IPS-20b (cell line): ENCODE results near the gene ARMC7.

ENCODE experiments used
- H3K27ac ChIP-seq: one replicate; pipeline ENCODE4 v1.5.1; 2013; ENCODE audit warnings: low read length
- H3K27me3 ChIP-seq: 2 replicates; pipeline ENCODE4 v1.6.1; 2013; ENCODE audit warnings: mild to moderate bottlenecking, low read length, inconsistent platforms; ENCODE audit not compliant: insufficient read depth
- H3K36me3 ChIP-seq: 2 replicates; pipeline ENCODE4 v1.6.1; 2013; ENCODE audit warnings: low read depth, mild to moderate bottlenecking, inconsistent platforms, low read length, moderate library complexity; ENCODE audit not compliant: insufficient read depth
- H3K4me1 ChIP-seq: 2 replicates; pipeline ENCODE4 v1.6.1; 2013; ENCODE audit warnings: mild to moderate bottlenecking, control low read depth, inconsistent platforms, low read length, moderate library complexity; ENCODE audit not compliant: insufficient read depth
- H3K4me3 ChIP-seq: 2 replicates; pipeline ENCODE4 v1.5.1; 2013; ENCODE audit warnings: mild to moderate bottlenecking, low read length, inconsistent platforms
- H3K9ac ChIP-seq: 2 replicates; pipeline ENCODE4 v1.6.1; 2013; ENCODE audit warnings: low read depth, mild to moderate bottlenecking, inconsistent platforms, low read length, moderate library complexity
- H3K9me3 ChIP-seq: 2 replicates; pipeline ENCODE4 v1.6.1; 2013; ENCODE audit warnings: mild to moderate bottlenecking, low read depth, low read length, inconsistent platforms; ENCODE audit not compliant: insufficient read depth

ARMC7 gene

GRCh38 chr17:75173526-75173925 is 63.8 kb downstream of the ARMC7 start:
- Histone ChIP-seq H3K27ac (no peak overlapping the region), H3K27me3 (no peaks in the 10 kb centered on the region), H3K9ac (no peak overlapping the region), H3K4me3 (no peak overlapping the region), H3K9me3 (no peaks in the 10 kb centered on the region), H3K36me3 (peaks cover 98% of the 10 kb centered on the region), H3K4me1 (no peaks in the 10 kb centered on the region)

GRCh38 chr17:75174996-75175395 is 65.2 kb downstream of the ARMC7 start:
- H3K27me3 ChIP-seq: no peaks in the 10 kb centered on the region
- H3K36me3 ChIP-seq: peaks cover 99% of the 10 kb centered on the region
- H3K4me3 ChIP-seq: no peak overlapping the region
- H3K9ac ChIP-seq: no peak overlapping the region
- H3K9me3 ChIP-seq: no peaks in the 10 kb centered on the region
- no peaks in the 10 kb centered on the region for H3K4me1 ChIP-seq
- H3K27ac ChIP-seq: no peak overlapping the region

DNA sequence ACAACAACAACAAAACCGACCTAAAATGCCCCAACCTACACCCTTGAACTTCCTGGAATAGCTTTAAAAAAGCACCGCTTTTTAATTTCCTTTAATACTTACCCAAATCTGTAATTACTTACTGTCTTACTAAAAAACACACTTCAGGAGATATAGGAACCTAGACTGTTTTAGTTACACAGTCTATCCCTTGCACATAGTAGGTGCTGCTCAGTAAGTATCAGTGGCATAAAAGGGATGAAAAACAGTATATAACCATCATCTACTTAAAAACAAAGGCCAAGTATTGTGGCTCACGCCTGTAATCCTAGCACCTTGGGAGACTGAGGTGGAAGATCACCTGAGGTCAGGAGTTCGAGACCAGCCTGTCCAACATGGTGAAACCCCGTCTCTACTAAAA is 66.9 kb downstream of the ARMC7 start:
- H3K27me3 ChIP-seq: no peaks in the 10 kb centered on the region
- H3K9me3 ChIP-seq: no peaks in the 10 kb centered on the region
- H3K4me1 ChIP-seq: no peaks in the 10 kb centered on the region
- no peak overlapping the region for H3K9ac ChIP-seq
- H3K27ac ChIP-seq: no peak overlapping the region
- H3K36me3 ChIP-seq: peaks cover 96% of the 10 kb centered on the region
- no peak overlapping the region for H3K4me3 ChIP-seq

- Histone ChIP-seq H3K9ac (no peak overlapping the region), H3K27ac (no peak overlapping the region), H3K4me1 (no peaks in the 10 kb centered on the region)
Measured at GRCh38 chr17:75178453-75178852, 68.7 kb downstream of the ARMC7 start.

More at GRCh38 chr17:75178453-75178852, 68.7 kb downstream of the ARMC7 start:
- peaks cover 77% of the 10 kb centered on the region for H3K36me3 ChIP-seq
- no peak overlapping the region for H3K4me3 ChIP-seq
- no peaks in the 10 kb centered on the region for H3K9me3 ChIP-seq
- no peaks in the 10 kb centered on the region for H3K27me3 ChIP-seq
